Ecto neural progenitor cell (in vitro differentiated cells): ENCODE measurements around the gene S100PBP.

Experiments
- DNase-seq: peaks from one replicate; pipeline ENCODE4 v3.0.0-alpha.2; 2018; ENCODE audit warnings: low spot score

Gene S100PBP

GRCh38 chr1:32870615-32871363 is 53.3 kb downstream of the S100PBP start, which contains the start of gene FNDC5:
Gene FNDC5, minus strand, starts transcription at chr1:32870912.
- DNase-seq: peak; percentile 79

GRCh38 chr1:32871364-32872191 is 54.1 kb downstream of the S100PBP start:
- DNase-seq: no peak

DNA sequence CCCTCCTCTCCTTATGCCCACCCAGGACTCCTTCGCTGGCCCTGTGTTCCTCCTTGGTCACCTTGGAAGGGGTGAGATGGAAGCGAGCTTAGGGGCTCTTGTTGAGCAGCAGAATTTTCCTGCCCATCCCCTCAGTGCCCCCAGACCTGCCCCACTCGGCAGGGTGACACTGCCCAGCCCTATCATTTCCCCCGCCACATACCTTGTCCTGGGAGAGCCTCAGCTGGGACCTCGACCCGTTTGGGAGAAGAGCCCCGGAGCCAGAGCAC is 54.7 kb downstream of the S100PBP start:
- DNase-seq: no peak

DNA sequence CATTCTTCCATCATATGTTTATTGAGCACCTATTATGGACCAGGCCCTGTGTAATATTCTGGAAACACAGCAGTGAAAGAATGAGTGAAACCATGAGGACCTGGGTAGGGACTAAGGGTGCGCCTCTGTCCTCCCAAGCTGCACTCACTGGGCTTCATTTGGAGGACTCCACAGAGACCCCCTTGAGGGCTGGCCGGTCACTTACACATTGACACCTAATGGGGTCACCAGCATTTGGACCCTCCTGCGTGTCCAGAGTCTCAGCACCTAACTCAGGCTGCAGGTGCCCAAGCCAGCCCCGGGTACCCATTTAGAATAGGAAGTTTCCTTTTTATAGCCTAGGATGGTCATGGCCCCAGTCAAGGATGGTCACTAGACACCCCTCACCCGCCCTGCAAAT is 56.0 kb downstream of the S100PBP start:
- DNase-seq: no peak

GRCh38 chr1:32874860-32875752 is 57.7 kb downstream of the S100PBP start:
- DNase-seq: no peak

DNA sequence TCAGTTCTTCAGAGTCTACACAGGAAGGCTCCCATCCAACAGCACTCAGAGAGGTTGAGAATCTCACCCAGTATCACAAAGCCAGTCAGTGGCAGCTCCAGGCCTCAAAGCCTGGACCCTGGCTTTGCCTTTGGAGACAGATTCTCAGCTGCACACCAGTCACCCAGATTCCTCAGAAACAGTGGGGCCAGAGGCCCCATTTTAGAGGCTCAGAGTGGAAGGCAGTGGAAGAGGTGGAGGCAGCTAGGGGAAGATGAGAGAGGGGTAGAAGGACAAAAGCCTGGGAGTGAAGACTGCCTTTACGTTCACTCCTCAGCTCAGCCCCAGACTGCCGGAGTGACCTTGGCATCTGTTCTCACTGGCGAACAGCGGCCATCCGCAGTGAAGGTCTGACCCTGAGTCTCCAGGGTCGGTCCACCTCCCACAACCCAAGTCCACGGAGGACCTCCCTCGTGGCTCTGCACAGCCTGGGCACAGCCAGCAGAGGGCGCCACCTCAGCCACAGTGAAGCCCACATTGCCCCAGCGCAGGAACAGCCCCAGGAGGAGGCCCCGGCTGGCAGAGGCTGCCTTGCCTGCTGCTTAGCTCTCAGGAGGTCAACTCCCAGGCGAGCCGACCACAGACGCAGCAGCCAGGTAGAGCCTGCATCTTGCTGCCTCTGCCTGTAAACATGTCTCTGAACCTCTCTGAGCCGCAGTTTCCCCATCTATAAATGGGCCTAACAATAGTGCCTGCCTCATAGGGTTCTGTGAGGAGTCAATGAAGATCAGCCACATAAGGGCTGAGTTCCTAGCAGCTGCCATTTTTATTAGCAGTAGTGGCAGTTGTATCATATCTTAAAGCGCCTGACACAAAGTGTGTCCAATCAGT is 59.1 kb downstream of the S100PBP start:
- peak; percentile 74 for DNase-seq

- no peak for DNase-seq
These were observed 60.0 kb downstream of the S100PBP start for GRCh38 chr1:32877211-32878110.

GRCh38 chr1:32878183-32878582 is 60.7 kb downstream of the S100PBP start:
- DNase-seq: no peak

DNA sequence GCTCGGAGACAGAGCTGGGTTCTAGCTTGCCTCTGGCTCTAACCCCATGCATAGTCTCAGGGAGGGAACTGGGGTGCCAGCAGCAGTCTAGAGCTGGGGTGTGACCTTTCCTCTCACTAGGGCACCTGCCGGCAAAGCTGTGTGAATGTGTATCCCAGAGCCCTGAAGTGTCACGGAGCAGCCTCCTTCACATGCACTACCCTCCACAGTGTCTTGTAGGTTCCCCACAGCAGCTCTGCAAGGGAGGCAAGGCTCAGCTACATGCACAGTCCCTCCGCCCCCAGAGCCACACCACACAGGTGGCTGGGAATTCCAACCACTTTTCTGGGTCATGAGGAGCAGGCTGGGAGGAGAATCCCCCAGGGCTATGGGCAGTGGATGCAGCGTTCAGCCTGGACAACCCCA is 61.2 kb downstream of the S100PBP start:
- DNase-seq: no peak

DNA sequence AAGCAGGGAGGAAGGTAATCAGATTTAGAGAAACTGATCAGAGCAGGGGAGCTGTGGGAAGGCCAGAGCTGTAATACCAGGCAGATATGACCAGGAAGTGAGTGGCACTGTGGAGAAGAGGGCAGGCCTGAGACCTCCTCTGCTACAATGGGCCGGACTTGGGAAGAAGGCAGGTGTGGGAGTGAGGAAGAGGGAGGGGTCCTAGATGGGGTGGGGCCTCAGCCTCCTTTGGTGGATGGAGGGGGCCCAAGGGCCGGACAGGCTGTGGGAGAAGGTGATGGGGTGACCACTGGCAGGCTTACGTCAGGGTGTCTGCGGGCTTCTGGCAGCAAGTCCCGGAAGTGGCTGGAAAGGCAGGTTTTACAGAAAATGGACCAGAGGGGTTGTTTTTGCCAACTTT is 63.8 kb downstream of the S100PBP start:
- no peak for DNase-seq

GRCh38 chr1:32881871-32882850 is 64.7 kb downstream of the S100PBP start:
- no peak for DNase-seq

DNA sequence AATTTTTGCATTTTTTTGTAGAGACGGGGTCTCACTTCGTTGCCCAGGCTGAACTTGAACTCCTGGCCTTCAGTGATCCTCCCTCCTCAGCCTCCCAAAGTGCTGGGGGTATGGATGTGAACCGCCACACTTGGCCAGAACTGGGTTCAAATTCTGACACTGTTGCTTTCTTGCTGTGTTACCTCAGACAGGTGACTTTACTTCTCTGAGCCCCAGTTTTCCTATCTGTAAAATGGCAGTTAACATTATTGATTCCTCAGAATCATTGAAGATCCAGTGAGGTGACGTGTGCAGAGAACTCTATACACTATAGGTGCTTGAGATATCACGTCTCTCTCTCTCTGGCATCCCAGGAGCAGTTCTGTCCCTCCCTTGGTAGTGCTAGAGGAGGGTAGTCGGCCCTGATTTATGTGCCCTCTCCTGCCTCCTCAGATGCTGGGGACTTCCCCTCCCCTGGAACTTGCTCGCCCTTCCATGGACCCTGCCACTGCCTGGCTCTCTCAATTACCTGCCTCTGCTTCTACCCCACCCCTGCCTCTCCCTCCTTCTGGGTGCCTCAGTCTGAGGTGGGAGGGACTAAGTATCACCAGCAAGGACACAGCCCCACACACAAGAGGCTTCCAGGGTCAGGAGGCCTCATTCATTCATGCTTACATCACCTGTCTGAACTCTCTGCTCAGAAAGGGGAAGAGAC is 66.0 kb downstream of the S100PBP start:
- no peak for DNase-seq

GRCh38 chr1:32884032-32884372 is 66.5 kb downstream of the S100PBP start:
- no peak for DNase-seq

- DNase-seq: no peak
These were observed 67.3 kb downstream of the S100PBP start for GRCh38 chr1:32884726-32885125.

DNA sequence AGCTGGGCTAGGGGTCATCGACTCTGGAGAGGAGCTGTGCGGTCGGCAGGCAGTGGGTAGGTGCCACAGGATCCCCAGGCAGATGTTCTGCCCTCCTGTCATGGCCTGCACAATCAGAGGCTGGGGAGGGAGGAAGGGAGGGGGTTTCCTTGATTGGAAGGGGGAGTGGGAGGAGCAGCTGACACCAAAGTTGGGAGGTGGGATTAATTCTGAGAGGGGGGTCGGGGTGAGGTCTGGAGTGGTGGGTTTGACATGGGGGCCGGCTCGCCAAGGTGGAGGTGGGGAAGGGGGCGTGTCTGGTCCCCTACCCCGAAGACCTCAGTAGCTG is 68.2 kb downstream of the S100PBP start:
- no peak for DNase-seq

DNA sequence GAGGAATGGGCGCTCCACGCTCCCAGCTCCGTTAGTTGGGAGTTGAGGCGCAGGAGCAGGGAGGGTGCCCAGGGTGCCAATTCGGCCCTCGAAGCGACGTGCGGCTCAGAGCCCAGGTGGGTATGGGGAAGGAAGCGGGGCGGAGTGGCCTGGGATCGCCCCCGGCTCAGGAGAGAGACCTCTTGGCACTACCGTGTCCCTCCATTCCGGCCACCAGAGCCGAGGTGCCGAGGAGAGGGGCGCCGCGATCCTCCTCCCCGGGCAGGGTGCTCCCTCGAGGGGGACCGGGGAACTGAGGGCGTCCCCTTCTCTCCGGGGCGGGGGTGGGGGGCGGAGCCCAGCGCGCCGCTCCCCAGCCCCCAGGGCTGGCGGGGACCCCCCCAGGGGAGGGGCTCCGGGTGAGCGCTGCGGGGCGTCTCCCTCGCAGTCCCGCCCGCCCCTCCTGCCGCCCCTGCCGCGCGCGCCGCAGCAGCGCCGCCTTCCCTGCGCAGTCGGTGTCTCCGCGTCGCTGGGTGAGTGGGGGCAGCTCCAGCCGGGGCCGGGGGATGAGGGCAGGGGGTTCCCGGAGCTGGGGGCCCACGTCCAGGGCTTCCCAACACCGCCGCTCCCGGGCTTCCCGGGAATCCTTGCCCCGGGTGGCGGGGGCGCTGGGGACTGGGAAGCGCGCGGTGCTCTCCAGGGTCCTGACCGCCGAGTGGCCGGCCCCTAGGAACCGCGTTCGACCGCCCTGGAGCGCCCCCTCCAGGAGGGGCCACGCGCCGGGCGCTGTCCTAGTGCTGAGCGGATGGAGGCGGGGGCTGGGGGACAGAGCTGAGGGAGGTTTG is 68.8 kb downstream of the S100PBP start, which contains the start of gene HPCA:
TSS of gene HPCA (plus strand) at position 488 of the 824 bp plus-strand sequence. CDS start 2,408 bp downstream, outside the sequence.
- peak; percentile 95 for DNase-seq

- no peak for DNase-seq
These were observed 69.5 kb downstream of the S100PBP start for GRCh38 chr1:32886828-32887414.
